ENCODE data around the gene BICD2. TPM values are rescaled to one million over a fixed set of nuclear protein-coding genes. Genes with fewer than 3 reads are reported as not detected.
"Not testable (repeated sequence)": the region's sequence is repeated elsewhere in the genome, so short reads cannot be mapped to it uniquely, and the experiment has no call there.

BICD2 gene
- total RNA-seq, 1 donor from 2014 or later: 70.7 TPM

GRCh38 chr9:92770360-92770995, 5.8 kb upstream of the BICD2 start:
- no peak for DNase-seq (ENCODE audit: low read depth)

GRCh38 chr9:92769990-92770359, 5.3 kb upstream of the BICD2 start:
- DNase-seq (ENCODE audit: low read depth): no peak

GRCh38 chr9:92769286-92769685, 4.7 kb upstream of the BICD2 start:
- no peak for DNase-seq (ENCODE audit: low read depth)

GRCh38 chr9:92768816-92769215, 4.2 kb upstream of the BICD2 start:
- not testable (repeated sequence) for DNase-seq (ENCODE audit: low read depth)

- no peak for DNase-seq (ENCODE audit: low read depth)
Observed at GRCh38 chr9:92767066-92768054, 2.7 kb upstream of the BICD2 start.

GRCh38 chr9:92764988-92765936, 629 bp upstream of the BICD2 start:
- peak; percentile 90 for DNase-seq (ENCODE audit: low read depth)

- no peak for DNase-seq (ENCODE audit: low read depth)
Observed at GRCh38 chr9:92763721-92764380, 782 bp downstream of the BICD2 start.

GRCh38 chr9:92762781-92763708, 1.6 kb downstream of the BICD2 start:
- DNase-seq (ENCODE audit: low read depth): no peak

GRCh38 chr9:92762196-92762595, 2.4 kb downstream of the BICD2 start:
- DNase-seq (ENCODE audit: low read depth): no peak

- DNase-seq (ENCODE audit: low read depth): no peak
Observed at GRCh38 chr9:92761686-92762085, 2.9 kb downstream of the BICD2 start.

- DNase-seq (ENCODE audit: low read depth): no peak
Observed at GRCh38 chr9:92760494-92760893, 4.1 kb downstream of the BICD2 start.

- DNase-seq (ENCODE audit: low read depth): no peak
Observed at GRCh38 chr9:92760070-92760469, 4.6 kb downstream of the BICD2 start.

- no peak for DNase-seq (ENCODE audit: low read depth)
Observed at GRCh38 chr9:92759446-92759845, 5.2 kb downstream of the BICD2 start.

GRCh38 chr9:92756792-92757191, 7.8 kb downstream of the BICD2 start:
- DNase-seq (ENCODE audit: low read depth): no peak

GRCh38 chr9:92754091-92754745, 10.4 kb downstream of the BICD2 start:
- no peak for DNase-seq (ENCODE audit: low read depth)

- no peak for DNase-seq (ENCODE audit: low read depth)
Observed at GRCh38 chr9:92752812-92753404, 11.7 kb downstream of the BICD2 start.

GRCh38 chr9:92749934-92750315, 14.7 kb downstream of the BICD2 start:
- no peak for DNase-seq (ENCODE audit: low read depth)

- DNase-seq (ENCODE audit: low read depth): no peak
Observed at GRCh38 chr9:92749071-92749933, 15.3 kb downstream of the BICD2 start.

- DNase-seq (ENCODE audit: low read depth): no peak
Observed at GRCh38 chr9:92748233-92748497, 16.5 kb downstream of the BICD2 start.
